CD8-positive, alpha-beta memory T cell (primary cell): ENCODE data around the gene FAM186B. TPM values are rescaled to one million over a fixed set of nuclear protein-coding genes. Genes with fewer than 3 reads are reported as not detected.

ENCODE experiments used
- CTCF ChIA-PET: fragments of 350-600 bp; sonication (Branson Sonifier 250); formaldehyde crosslinking; loops from one replicate; lab custom pipeline; 2021; ENCODE audit warnings: antibody characterized with exemption; lab: Charles Lee
- POLR2A ChIA-PET: fragments of 350-600 bp; sonication (Branson Sonifier 250); formaldehyde crosslinking; loops from one replicate; lab custom pipeline; 2021; ENCODE audit warnings: antibody characterized with exemption; lab: Charles Lee
- DNase-seq, 5 donors: peaks; one replicate each; pipeline versions ENCODE4 v3.0.0 to v3.0.0-alpha.2; 2020 to 2022; ENCODE audit warnings: mixed read lengths in 1 of 5
- H3K27ac ChIP-seq: one replicate; pipeline ENCODE4 v1.7.0; 2013; ENCODE audit warnings: low read depth, mild to moderate bottlenecking, low read length, moderate library complexity
- H3K27me3 ChIP-seq: 2 replicates; pipeline ENCODE4 v1.7.0; 2013; ENCODE audit warnings: low read length, mild to moderate bottlenecking; ENCODE audit not compliant: insufficient read depth, poor library complexity, severe bottlenecking
- H3K36me3 ChIP-seq: 2 replicates; pipeline ENCODE4 v1.7.0; 2013; ENCODE audit warnings: mild to moderate bottlenecking, low read length, moderate library complexity; ENCODE audit not compliant: insufficient read depth
- H3K4me1 ChIP-seq: 2 replicates; pipeline ENCODE4 v1.7.0; 2013; ENCODE audit warnings: mild to moderate bottlenecking, low read length, moderate library complexity; ENCODE audit not compliant: insufficient read depth
- H3K4me3 ChIP-seq: 2 replicates; pipeline ENCODE4 v1.7.0; 2013; ENCODE audit warnings: mild to moderate bottlenecking, low read length
- H3K9me3 ChIP-seq: 2 replicates; pipeline ENCODE4 v1.7.0; 2013; ENCODE audit warnings: mild to moderate bottlenecking, low read length
- H3K27ac Mint-ChIP-seq, 8 donors: one replicate each; pipeline ENCODE4 v1.8.0; 2020 to 2021; ENCODE audit warnings: mixed read lengths in 8 of 8, mild to moderate bottlenecking in 6 of 8, inconsistent platforms in 3 of 8, moderate library complexity in 3 of 8
- H3K27me3 Mint-ChIP-seq, 2 donors: one replicate each; pipeline ENCODE4 v1.8.0; 2020 to 2021; ENCODE audit warnings: mixed read lengths in 2 of 2, mild to moderate bottlenecking in 1 of 2, moderate library complexity in 1 of 2
- H3K36me3 Mint-ChIP-seq, 3 donors: one replicate each; pipeline ENCODE4 v1.8.0; 2020 to 2021; ENCODE audit warnings: mixed read lengths in 3 of 3, inconsistent platforms in 1 of 3, mild to moderate bottlenecking in 1 of 3
- H3K4me1 Mint-ChIP-seq, 3 donors: one replicate each; pipeline ENCODE4 v1.8.0; 2020 to 2021; ENCODE audit warnings: mixed read lengths in 3 of 3, inconsistent platforms in 1 of 3, mild to moderate bottlenecking in 1 of 3
- H3K4me3 Mint-ChIP-seq, 7 donors: one replicate each; pipeline ENCODE4 v1.8.0; 2020 to 2021; ENCODE audit warnings: mixed read lengths in 7 of 7, mild to moderate bottlenecking in 6 of 7, moderate library complexity in 4 of 7, inconsistent platforms in 2 of 7
- H3K9me3 Mint-ChIP-seq, 5 donors: one replicate each; pipeline ENCODE4 v1.8.0; 2020 to 2022; ENCODE audit warnings: mixed read lengths in 5 of 5, mild to moderate bottlenecking in 3 of 5, moderate library complexity in 2 of 5, inconsistent platforms in 1 of 5
- polyA plus RNA-seq: library from polyadenylated mRNA; unstranded; fragments of 300-500 nt; fragmentation: Illumina TruSeq; gene quantifications from one replicate; pipeline ENCODE4 v1.2.3, GENCODE V29; 2021
- total RNA-seq, 2 experiments: library from RNA; stranded (reverse); gene quantifications; one replicate each; pipeline ENCODE4 v1.2.3, GENCODE V29; 2021

The FAM186B gene
- total and polyA plus RNA-seq, 3 experiments from 2014 or later, result 0.11 to 0.15 TPM; not detected in 1

DNA sequence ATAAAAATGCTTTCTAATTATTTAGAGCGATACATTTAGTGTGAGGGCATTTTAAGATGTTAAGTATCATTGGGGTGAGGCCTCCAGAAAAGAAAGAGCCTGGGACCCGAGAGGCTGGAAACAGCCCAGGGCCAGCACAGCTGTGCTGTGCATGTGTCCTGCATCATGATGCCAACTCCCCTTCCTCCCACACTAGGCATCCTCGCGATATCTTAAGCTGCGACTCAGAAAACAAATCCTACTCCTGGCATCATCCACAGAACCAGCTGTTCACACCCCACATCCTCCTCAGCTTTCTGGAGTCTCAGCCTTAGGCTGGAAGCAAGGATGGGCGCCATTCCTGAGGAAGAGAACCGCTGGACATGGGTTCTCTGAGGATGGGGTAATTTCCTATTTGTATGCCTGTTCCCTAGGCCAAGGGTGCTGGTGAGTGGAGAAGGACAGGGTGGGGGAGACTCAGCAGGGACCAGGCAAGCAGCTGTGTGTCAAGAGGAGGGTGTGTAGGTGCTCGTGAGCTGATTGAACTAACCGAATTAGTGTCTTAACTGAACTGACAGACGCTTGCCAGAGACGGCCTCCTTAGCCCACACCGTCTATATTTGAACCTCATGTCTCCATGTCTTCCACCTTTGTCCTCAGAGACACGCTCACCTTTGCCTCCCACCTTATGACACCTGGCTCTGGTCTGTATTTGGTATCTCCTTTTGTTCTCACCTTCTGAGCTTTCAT, 21.9 kb downstream of the FAM186B start:
- CTCF ChIA-PET, result no interaction called here
- Histone ChIP-seq H3K27me3 (no peaks in the 10 kb centered on the region), H3K9me3 (no peaks in the 10 kb centered on the region), H3K4me1 (peaks cover 8% of the 10 kb centered on the region), H3K4me3 (no peak overlapping the region), H3K36me3 (no peaks in the 10 kb centered on the region), H3K27ac (no peak overlapping the region)
- Mint-ChIP-seq H3K4me1 (peaks cover 4 to 11% (median 5%) of the 10 kb centered on the region in 3 donors), H3K36me3 (peaks cover 0 to 39% (median 9%) of the 10 kb centered on the region in 3 donors), H3K4me3 (no peak overlapping the region), H3K27ac (peak overlapping the region in 1 of 8 donors; percentile 73), H3K27me3 (no peaks in the 10 kb centered on the region), H3K9me3 (no peaks in the 10 kb centered on the region)
- POLR2A ChIA-PET, result no interaction called here
- DNase-seq, result no peak

DNA sequence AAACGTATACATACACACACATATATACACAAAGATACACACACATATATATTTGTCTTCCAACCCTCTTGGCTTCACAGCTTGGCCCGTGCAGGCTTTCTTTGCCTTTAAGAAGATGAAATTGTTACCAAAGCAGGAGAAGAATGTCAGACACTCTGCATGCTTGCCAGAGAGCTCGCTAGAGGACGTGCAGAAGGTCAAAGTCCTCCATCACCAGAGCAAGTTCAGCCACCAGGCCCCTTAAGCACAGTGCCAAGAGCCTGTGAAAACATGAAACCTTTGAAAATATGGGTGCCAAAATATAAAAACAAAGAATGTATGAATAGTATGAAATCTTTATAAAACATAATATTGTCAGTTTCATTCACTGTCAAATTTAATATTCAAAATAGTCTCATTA, 22.6 kb downstream of the FAM186B start:
- DNase-seq, result no peak
- CTCF ChIA-PET, result interaction anchor here (1.0 kb wide), 1 partner anchor 16 kb away, joined by 3 read pairs; no protein-coding TSS in a partner anchor
- H3K9me3 ChIP-seq, result no peaks in the 10 kb centered on the region
- Mint-ChIP-seq H3K27me3 (no peaks in the 10 kb centered on the region), H3K36me3 (peaks cover 0 to 41% (median 10%) of the 10 kb centered on the region in 3 donors), H3K9me3 (no peaks in the 10 kb centered on the region), H3K27ac (no peak overlapping the region), H3K4me1 (peaks cover 5 to 11% (median 5%) of the 10 kb centered on the region in 3 donors), H3K4me3 (no peak overlapping the region)
- no peaks in the 10 kb centered on the region for H3K27me3 ChIP-seq
- peaks cover 8% of the 10 kb centered on the region for H3K4me1 ChIP-seq
- no peaks in the 10 kb centered on the region for H3K36me3 ChIP-seq
- POLR2A ChIA-PET, result no interaction called here
- no peak overlapping the region for H3K27ac ChIP-seq
- no peak overlapping the region for H3K4me3 ChIP-seq

DNA sequence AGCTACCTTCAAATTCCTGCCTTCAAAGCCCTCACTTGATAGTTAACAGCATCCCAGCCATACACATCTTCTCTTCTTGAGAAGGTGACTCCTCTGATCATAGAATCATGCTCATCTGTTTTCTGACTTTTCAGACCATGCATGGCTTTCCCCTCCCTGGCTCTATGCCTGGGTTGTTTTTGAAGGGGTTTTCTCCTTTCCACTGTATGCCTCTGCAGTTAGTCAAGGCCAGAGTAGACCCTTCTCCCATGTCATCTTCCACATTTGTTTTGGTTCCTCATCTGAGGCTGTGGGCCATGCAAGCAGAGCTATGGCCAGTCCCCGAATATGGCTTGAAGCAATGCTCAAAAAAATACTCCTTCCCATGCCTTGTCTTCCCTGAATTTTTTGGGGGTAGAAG, 23.2 kb downstream of the FAM186B start:
- no peak overlapping the region for H3K4me3 ChIP-seq
- H3K36me3 Mint-ChIP-seq, result peaks cover 0 to 46% (median 10%) of the 10 kb centered on the region in 3 donors
- H3K27me3 Mint-ChIP-seq, result no peaks in the 10 kb centered on the region
- CTCF ChIA-PET, result interaction anchor here (1.0 to 2.2 kb wide), 4 partner anchors 15 to 81 kb away, joined by 3 to 8 read pairs (median 4); no protein-coding TSS in a partner anchor
- H3K4me3 Mint-ChIP-seq, result no peak overlapping the region
- no peaks in the 10 kb centered on the region for H3K9me3 Mint-ChIP-seq
- POLR2A ChIA-PET, result no interaction called here
- H3K27me3 ChIP-seq, result no peaks in the 10 kb centered on the region
- no peak overlapping the region for H3K27ac ChIP-seq
- H3K27ac Mint-ChIP-seq, result no peak overlapping the region
- H3K4me1 Mint-ChIP-seq, result peaks cover 5 to 11% (median 9%) of the 10 kb centered on the region in 3 donors
- DNase-seq, result no peak
- no peaks in the 10 kb centered on the region for H3K9me3 ChIP-seq
- H3K36me3 ChIP-seq, result no peaks in the 10 kb centered on the region
- peaks cover 8% of the 10 kb centered on the region for H3K4me1 ChIP-seq

DNA sequence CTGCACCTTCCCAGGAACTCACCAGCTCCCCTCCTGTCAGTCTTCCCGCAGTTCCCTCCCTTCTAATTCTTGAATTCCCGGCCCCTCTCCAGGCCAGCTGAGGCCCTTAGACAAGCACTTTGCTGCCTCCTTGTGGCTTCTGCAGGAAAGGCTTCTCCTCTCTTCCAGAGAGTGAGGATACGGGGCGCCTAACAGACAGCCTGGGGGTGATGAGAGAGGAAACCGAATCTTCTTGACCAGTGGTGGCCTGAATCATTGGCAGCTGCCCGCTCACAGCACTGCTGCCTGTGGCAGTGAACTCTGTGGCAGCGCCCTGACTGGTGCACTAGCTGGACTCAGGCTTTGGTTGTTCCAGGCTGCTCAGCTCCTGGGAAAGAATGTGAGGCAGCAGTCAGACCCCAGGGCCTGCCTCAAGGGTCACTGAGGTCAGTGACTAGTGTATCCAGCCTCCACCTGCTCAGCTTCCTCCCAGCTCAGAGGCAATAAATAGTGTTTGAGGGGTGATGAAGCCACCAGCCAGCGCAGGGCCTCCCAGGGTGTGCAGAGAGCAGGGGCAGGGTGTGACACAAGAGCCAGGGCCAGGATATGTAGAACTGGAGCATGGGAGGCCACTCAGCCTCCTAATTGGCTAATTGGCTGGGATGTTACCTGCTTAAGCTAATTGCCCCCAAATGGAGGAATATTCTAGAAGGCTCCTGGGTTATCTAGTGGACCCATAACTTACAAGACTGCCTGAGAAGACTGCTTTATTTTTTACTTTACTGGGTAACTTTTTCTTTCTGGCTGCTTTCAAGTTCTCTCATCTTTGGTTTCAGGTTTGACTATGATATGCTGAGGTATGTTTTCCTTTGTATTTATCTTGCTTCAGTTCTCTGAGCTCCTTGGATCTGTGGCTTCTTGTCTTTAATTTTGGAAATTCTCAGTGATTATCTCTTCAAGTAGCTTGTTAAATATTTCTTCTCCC, 24.6 kb downstream of the FAM186B start:
- Histone ChIP-seq H3K4me1 (peaks cover 8% of the 10 kb centered on the region), H3K36me3 (no peaks in the 10 kb centered on the region), H3K9me3 (no peaks in the 10 kb centered on the region), H3K4me3 (no peak overlapping the region), H3K27ac (no peak overlapping the region), H3K27me3 (no peaks in the 10 kb centered on the region)
- H3K36me3 Mint-ChIP-seq, result peaks cover 0 to 46% (median 12%) of the 10 kb centered on the region in 3 donors
- POLR2A ChIA-PET, result no interaction called here
- CTCF ChIA-PET, result interaction anchor here (0.8 to 2.2 kb wide), 14 partner anchors 10 to 230 kb away, joined by 3 to 10 read pairs (median 4); partner anchors contain the start of genes KCNH3 and SPATS2
- peak; percentile 30 to 70 (median 32) for DNase-seq
- peaks cover 5 to 14% (median 11%) of the 10 kb centered on the region in 3 donors for H3K4me1 Mint-ChIP-seq
- no peaks in the 10 kb centered on the region for H3K27me3 Mint-ChIP-seq
- H3K27ac Mint-ChIP-seq, result peak overlapping the region in 1 of 8 donors; percentile 49
- H3K9me3 Mint-ChIP-seq, result no peaks in the 10 kb centered on the region
- H3K4me3 Mint-ChIP-seq, result peak overlapping the region in 1 of 7 donors; percentile 20

DNA sequence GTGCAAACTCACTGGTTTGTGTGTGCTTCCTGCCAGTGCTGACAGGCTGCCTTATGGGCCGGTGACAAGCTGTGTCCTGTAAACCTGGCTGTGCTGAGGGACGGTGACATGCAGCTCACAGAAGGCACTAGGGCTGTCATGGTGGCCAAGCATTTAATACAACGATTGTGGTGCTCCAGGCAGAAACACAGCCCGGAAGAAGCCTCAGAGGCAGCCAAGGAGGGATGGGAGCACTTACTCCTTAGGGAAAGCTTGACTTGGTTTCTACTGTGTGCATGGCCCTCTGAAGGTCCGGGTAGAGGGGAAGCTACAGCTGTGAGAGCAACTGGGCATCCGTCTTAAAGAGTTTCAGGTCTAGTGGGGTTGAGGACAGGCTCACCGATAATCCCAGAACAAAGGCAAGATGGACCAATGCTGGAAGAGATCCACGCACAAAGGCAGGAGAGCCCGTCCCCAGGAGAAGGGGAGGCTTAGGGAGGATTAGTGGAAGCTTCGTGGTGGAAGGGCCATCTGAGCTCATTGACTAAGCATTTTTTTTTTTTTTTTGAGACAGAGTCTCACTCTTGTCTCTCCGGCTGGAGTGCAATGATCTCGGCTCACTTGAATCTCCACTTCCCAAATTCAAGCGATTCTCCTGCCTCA, 26.8 kb downstream of the FAM186B start:
- DNase-seq, result no peak
- no peaks in the 10 kb centered on the region for H3K9me3 Mint-ChIP-seq
- H3K27me3 Mint-ChIP-seq, result no peaks in the 10 kb centered on the region
- Histone ChIP-seq H3K4me1 (peaks cover 8% of the 10 kb centered on the region), H3K4me3 (no peak overlapping the region), H3K36me3 (no peaks in the 10 kb centered on the region), H3K27ac (no peak overlapping the region), H3K27me3 (no peaks in the 10 kb centered on the region), H3K9me3 (no peaks in the 10 kb centered on the region)
- ChIA-PET POLR2A (interaction anchor here (0.6 kb wide), 1 partner anchor 41 kb away, joined by 7 read pairs; no protein-coding TSS in a partner anchor), CTCF (interaction anchor here (1.0 kb wide), 1 partner anchor 26 kb away, joined by 3 read pairs; no protein-coding TSS in a partner anchor)
- H3K27ac Mint-ChIP-seq, result no peak overlapping the region
- H3K36me3 Mint-ChIP-seq, result peaks cover 0 to 41% (median 14%) of the 10 kb centered on the region in 3 donors
- peaks cover 5 to 13% (median 11%) of the 10 kb centered on the region in 3 donors for H3K4me1 Mint-ChIP-seq
- no peak overlapping the region for H3K4me3 Mint-ChIP-seq

DNA sequence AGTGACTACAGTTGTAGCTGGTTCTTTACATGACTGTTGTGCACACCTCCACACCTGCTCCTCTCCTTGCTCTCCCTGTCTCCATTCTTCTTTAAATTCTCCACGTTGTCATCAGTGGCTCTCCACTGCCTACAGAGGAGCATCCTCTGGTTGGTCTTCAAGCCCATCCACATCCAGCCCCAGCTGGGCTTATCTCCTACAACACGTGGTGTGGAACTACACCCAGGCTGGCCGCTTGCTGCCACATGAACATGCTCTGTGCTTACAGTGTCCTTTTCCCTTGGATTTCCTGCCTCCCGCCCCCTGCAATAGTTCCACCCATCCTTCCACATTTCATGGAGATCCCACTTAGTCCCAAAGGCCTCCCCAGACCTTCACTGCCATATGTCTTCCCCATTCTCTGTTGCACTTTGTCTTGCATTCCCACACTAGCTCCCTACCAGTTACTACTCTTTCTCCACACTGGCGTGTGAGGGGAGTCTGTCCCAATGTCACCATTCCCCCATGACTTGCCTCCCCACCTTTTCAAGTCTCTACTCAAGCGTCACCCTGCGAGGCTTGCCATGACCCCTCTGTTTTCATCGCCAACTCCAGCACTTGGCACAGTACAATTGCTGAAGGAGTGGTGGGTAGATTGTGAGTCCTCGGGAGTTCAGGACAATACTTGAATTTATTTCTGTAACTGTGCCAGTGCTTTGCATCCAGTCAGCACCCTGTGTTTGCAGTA, 27.7 kb downstream of the FAM186B start:
- Mint-ChIP-seq H3K4me3 (peak overlapping the region in 1 of 7 donors; percentile 50), H3K9me3 (no peaks in the 10 kb centered on the region), H3K4me1 (peaks cover 5 to 13% (median 11%) of the 10 kb centered on the region in 3 donors), H3K27ac (peak overlapping the region in 2 of 8 donors; percentile 21 to 27), H3K27me3 (no peaks in the 10 kb centered on the region), H3K36me3 (peaks cover 0 to 37% (median 14%) of the 10 kb centered on the region in 3 donors)
- ChIA-PET POLR2A (no interaction called here), CTCF (no interaction called here)
- Histone ChIP-seq H3K4me3 (no peak overlapping the region), H3K27ac (no peak overlapping the region), H3K36me3 (no peaks in the 10 kb centered on the region), H3K4me1 (peaks cover 8% of the 10 kb centered on the region), H3K9me3 (no peaks in the 10 kb centered on the region), H3K27me3 (no peaks in the 10 kb centered on the region)
- DNase-seq, result no peak
